PC-3 (cell line): Measurements from ENCODE around the gene AGBL5.

Experiments used
- EZH2 ChIP-seq: fragments of 300-600 bp; sonication (generic); IDR thresholded peaks from one replicate; pipeline ENCODE4 v1.6.1; 2017; ENCODE audit warnings: antibody characterized with exemption, mild to moderate bottlenecking, low read length; ENCODE audit not compliant: unreplicated experiment
- TF ChIP-seq, protein P1 (sequence below): fragments of 300-600 bp; sonication (generic); conservative IDR thresholded peaks from 2 replicates; pipeline ENCODE4 v1.5.1; 2017; ENCODE audit warnings: antibody characterized with exemption, low read depth, mild to moderate bottlenecking, low read length

DNA sequence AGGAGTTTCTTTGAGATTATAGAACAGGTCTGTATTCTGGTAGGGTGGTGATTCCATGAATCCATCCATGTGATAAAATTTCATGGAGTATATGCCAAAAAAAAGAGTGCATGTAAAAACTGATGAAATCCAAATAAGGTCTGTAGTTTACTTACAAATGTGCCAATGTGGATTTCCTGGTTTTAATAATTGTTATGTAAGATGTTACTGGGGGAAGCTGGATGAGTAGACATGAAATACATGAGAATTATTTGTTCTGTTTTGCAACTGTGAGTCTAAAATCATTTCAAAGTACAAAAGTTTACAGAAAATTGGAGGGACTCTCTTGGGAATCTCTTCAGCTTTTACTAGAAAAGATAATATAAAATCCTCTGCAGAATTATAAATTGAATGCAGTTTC, 42.4 kb upstream of the AGBL5 start:
- TF ChIP-seq, protein P1, sequence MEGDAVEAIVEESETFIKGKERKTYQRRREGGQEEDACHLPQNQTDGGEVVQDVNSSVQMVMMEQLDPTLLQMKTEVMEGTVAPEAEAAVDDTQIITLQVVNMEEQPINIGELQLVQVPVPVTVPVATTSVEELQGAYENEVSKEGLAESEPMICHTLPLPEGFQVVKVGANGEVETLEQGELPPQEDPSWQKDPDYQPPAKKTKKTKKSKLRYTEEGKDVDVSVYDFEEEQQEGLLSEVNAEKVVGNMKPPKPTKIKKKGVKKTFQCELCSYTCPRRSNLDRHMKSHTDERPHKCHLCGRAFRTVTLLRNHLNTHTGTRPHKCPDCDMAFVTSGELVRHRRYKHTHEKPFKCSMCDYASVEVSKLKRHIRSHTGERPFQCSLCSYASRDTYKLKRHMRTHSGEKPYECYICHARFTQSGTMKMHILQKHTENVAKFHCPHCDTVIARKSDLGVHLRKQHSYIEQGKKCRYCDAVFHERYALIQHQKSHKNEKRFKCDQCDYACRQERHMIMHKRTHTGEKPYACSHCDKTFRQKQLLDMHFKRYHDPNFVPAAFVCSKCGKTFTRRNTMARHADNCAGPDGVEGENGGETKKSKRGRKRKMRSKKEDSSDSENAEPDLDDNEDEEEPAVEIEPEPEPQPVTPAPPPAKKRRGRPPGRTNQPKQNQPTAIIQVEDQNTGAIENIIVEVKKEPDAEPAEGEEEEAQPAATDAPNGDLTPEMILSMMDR: no peak
- no peak for TF ChIP-seq EZH2
